SK-N-SH (cell line): ENCODE data around the gene RNF150. TPM values are rescaled to one million over a fixed set of nuclear protein-coding genes. Genes with fewer than 3 reads are reported as not detected.

ENCODE experiments used
- CTCF ChIA-PET: fragments of 300-600, 350-600 bp; formaldehyde crosslinking; extraction: SDS; loops from one replicate; lab custom pipeline; 2021; lab: Yijun Ruan, JAX
- POLR2A ChIA-PET: fragments of 350-600 bp; sonication (Branson Sonifier 250); formaldehyde crosslinking; extraction: SDS; loops from one replicate; lab custom pipeline; 2020; ENCODE audit warnings: antibody characterized with exemption, inconsistent platforms; lab: Yijun Ruan, JAX
- DNase-seq: peaks from one replicate; pipeline ENCODE4 v3.0.0; 2012
- H2AFZ ChIP-seq: fragments of 200-600 bp; sonication (generic); 2 replicates; pipeline ENCODE4 v1.8.1; 2016; ENCODE audit warnings: antibody characterized with exemption, mild to moderate bottlenecking, low read depth
- H3F3A ChIP-seq: fragments of 200-600 bp; sonication (generic); replicated peaks from 2 replicates; pipeline ENCODE3; 2016; ENCODE audit warnings: antibody characterized with exemption, mild to moderate bottlenecking; ENCODE audit not compliant: insufficient read depth
- H3K27ac ChIP-seq, 2 experiments: fragments of 200-500 bp in 1 of 2; fragments of 200-600 bp in 1 of 2; sonication (Bioruptor generic) in 1 of 2; sonication (generic), shearing (Covaris generic) in 1 of 2; 2 replicates each; pipeline versions ENCODE4 v1.5.1 to v1.6.1; 2014 to 2016; ENCODE audit warnings: low read depth in 2 of 2, inconsistent platforms in 1 of 2, low read length in 1 of 2, mild to moderate bottlenecking in 1 of 2, mixed read lengths in 1 of 2
- H3K27me3 ChIP-seq: fragments of 200-600 bp; sonication (generic), shearing (Covaris generic); 2 replicates; pipeline ENCODE4 v1.6.1; 2016; ENCODE audit warnings: mixed run types; ENCODE audit not compliant: insufficient read depth
- H3K36me3 ChIP-seq, 2 experiments: fragments of 200-500 bp in 1 of 2; fragments of 200-600 bp in 1 of 2; sonication (Bioruptor generic) in 1 of 2; sonication (generic) in 1 of 2; replicated peaks in 1 of 2; 2 replicates each; pipeline versions ENCODE3 to v1.5.1; 2014 to 2016; ENCODE audit warnings: low read length in 1 of 2, mild to moderate bottlenecking in 1 of 2; ENCODE audit not compliant: insufficient read depth in 2 of 2, control insufficient read depth in 1 of 2
- H3K4me1 ChIP-seq, 2 experiments: fragments of 200-500 bp in 1 of 2; fragments of 200-600 bp in 1 of 2; sonication (Bioruptor generic) in 1 of 2; sonication (generic), shearing (Covaris generic) in 1 of 2; 2 replicates each; pipeline versions ENCODE4 v1.5.1 to v1.6.1; 2014 to 2016; ENCODE audit warnings: low read depth in 1 of 2, low read length in 1 of 2, mixed run types in 1 of 2; ENCODE audit not compliant: insufficient read depth in 2 of 2, control insufficient read depth in 1 of 2
- H3K4me2 ChIP-seq: fragments of 200-600 bp; sonication (generic), shearing (Covaris generic); 2 replicates; pipeline ENCODE4 v1.6.1; 2017; ENCODE audit warnings: mixed run types
- H3K4me3 ChIP-seq, 2 experiments: fragments of 200-500 bp in 1 of 2; fragments of 200-600 bp in 1 of 2; sonication (Bioruptor generic) in 1 of 2; sonication (generic), shearing (Covaris generic) in 1 of 2; 2 replicates each; pipeline versions ENCODE4 v1.5.1 to v1.8.1; 2014 to 2016; ENCODE audit warnings: low read depth in 2 of 2, inconsistent platforms in 1 of 2, low read length in 1 of 2, mild to moderate bottlenecking in 1 of 2, mixed read lengths in 1 of 2, moderate library complexity in 1 of 2
- H3K79me2 ChIP-seq: fragments of 200-600 bp; sonication (generic); 2 replicates; pipeline ENCODE4 v1.8.1; 2017; ENCODE audit warnings: mild to moderate bottlenecking; ENCODE audit not compliant: insufficient read depth
- H3K9ac ChIP-seq: fragments of 200-600 bp; sonication (generic); 2 replicates; pipeline ENCODE4 v1.6.1; 2017; ENCODE audit warnings: mixed run types
- H3K9me2 ChIP-seq: fragments of 200-600 bp; sonication (generic); 2 replicates; pipeline ENCODE4 v1.6.1; 2017; ENCODE audit warnings: mixed run types
- H3K9me3 ChIP-seq: fragments of 200-600 bp; sonication (generic); 2 replicates; pipeline ENCODE4 v1.6.1; 2017; ENCODE audit warnings: mixed run types, mild to moderate bottlenecking, moderate library complexity
- H4K20me1 ChIP-seq: fragments of 200-600 bp; sonication (generic); 2 replicates; pipeline ENCODE4 v1.6.1; 2017; ENCODE audit warnings: mild to moderate bottlenecking, mixed run types; ENCODE audit not compliant: insufficient read depth
- CHD2 ChIP-seq: fragments of 150-350 bp; IDR thresholded peaks from 2 replicates; pipeline ENCODE4 v1.6.1; 2018; ENCODE audit warnings: low read length; ENCODE audit not compliant: partially characterized antibody
- CTCF ChIP-seq: fragments of 200-600 bp; sonication (generic); IDR thresholded peaks from 2 replicates; pipeline ENCODE4 v1.6.1; 2017; ENCODE audit warnings: antibody characterized with exemption, mild to moderate bottlenecking, moderate library complexity
- ELF1 ChIP-seq: IDR thresholded peaks from 2 replicates; pipeline ENCODE4 v1.4.0; 2012
- EZH2phosphoT487 ChIP-seq: fragments of 200-600 bp; sonication (generic); IDR thresholded peaks from 2 replicates; pipeline ENCODE4 v1.6.1; 2017; ENCODE audit warnings: low read depth, mixed run types, mild to moderate bottlenecking, antibody characterized with exemption, moderate library complexity, borderline replicate concordance
- FOSL2 ChIP-seq: IDR thresholded peaks from 2 replicates; pipeline ENCODE4 v1.4.0; 2012; ENCODE audit warnings: low read depth, mild to moderate bottlenecking, moderate library complexity, borderline replicate concordance
- GABPA ChIP-seq: IDR thresholded peaks from 2 replicates; pipeline ENCODE4 v1.4.0; 2012; ENCODE audit warnings: low read depth, mild to moderate bottlenecking
- GATA2 ChIP-seq: sonication (generic); formaldehyde crosslinking; IDR thresholded peaks from 2 replicates; pipeline ENCODE4 v1.5.0; 2020; ENCODE audit warnings: mild to moderate bottlenecking, missing genetic modification reagents
- MEF2A ChIP-seq: IDR thresholded peaks from 2 replicates; pipeline ENCODE4 v1.4.0; 2012; ENCODE audit warnings: low read depth, borderline replicate concordance
- MXI1 ChIP-seq: IDR thresholded peaks from 2 replicates; pipeline ENCODE4 v1.6.1; 2012; ENCODE audit warnings: mild to moderate bottlenecking, low read depth, low read length, improper control_type of control experiment
- NFIC ChIP-seq: IDR thresholded peaks from 2 replicates; pipeline ENCODE4 v1.4.0; 2012; ENCODE audit warnings: borderline replicate concordance
- RAD21 ChIP-seq: IDR thresholded peaks from 2 replicates; pipeline ENCODE4 v1.6.1; 2012; ENCODE audit warnings: mild to moderate bottlenecking, low read length
- RCOR1 ChIP-seq: fragments of 150-350 bp; IDR thresholded peaks from 2 replicates; pipeline ENCODE4 v1.6.1; 2017; ENCODE audit warnings: antibody characterized with exemption, low read length
- RXRA ChIP-seq: IDR thresholded peaks from 2 replicates; pipeline ENCODE4 v1.4.0; 2012; ENCODE audit warnings: low read depth, mild to moderate bottlenecking, borderline replicate concordance
- SMC3 ChIP-seq: IDR thresholded peaks from 2 replicates; pipeline ENCODE4 v1.6.1; 2012; ENCODE audit warnings: low read depth, low read length, improper control_type of control experiment
- TAF1 ChIP-seq: IDR thresholded peaks from 2 replicates; pipeline ENCODE4 v1.6.1; 2012; ENCODE audit warnings: low read depth, mild to moderate bottlenecking, low read length, moderate library complexity, borderline replicate concordance
- TEAD4 ChIP-seq: IDR thresholded peaks from 2 replicates; pipeline ENCODE4 v1.4.0; 2012; ENCODE audit warnings: mild to moderate bottlenecking, borderline replicate concordance; ENCODE audit not compliant: insufficient read depth
- ZBTB33 ChIP-seq: IDR thresholded peaks from 2 replicates; pipeline ENCODE4 v1.4.0; 2012; ENCODE audit warnings: low read depth, borderline replicate concordance
- WGBS: methylation state at CpG from one replicate; pipeline ENCODE4 v1.1.6; 2017; ENCODE audit warnings: low lambda C conversion rate; 5-methylcytosine and 5-hydroxymethylcytosine counted together
- polyA plus RNA-seq, 3 experiments: library from polyadenylated mRNA; depleted of rRNA; stranded (reverse); fragments of >200 nt; gene quantifications; 2 replicates each; pipeline ENCODE4 v1.2.3, GENCODE V29; 2012
- TF ChIP-seq, protein P1 (sequence below): fragments of 150-350 bp; IDR thresholded peaks from 2 replicates; pipeline ENCODE4 v1.6.1; 2016; ENCODE audit warnings: mild to moderate bottlenecking, low read depth, low read length
- TF ChIP-seq, protein P2 (sequence below): IDR thresholded peaks from 2 replicates; pipeline ENCODE4; 2012

The RNF150 gene
- polyA plus RNA-seq, 1 of the 3 experiments (the other 2 are of a cell fraction), result 5.8 TPM

GRCh38 chr4:141158219-141158618, 24.9 kb upstream of the RNF150 start:
- Histone ChIP-seq H3K27ac (no peak overlapping the region), H3F3A (peaks cover 4% of the 10 kb centered on the region), H3K4me1 (peaks cover 0 to 13% of the 10 kb centered on the region in 2 experiments; a peak in 2 of 4 replicates), H3K4me3 (peak overlapping the region in 1 of 2 experiments; percentile 23; a peak in 1 of 4 replicates), H4K20me1 (no peaks in the 10 kb centered on the region), H3K4me2 (no peak overlapping the region), H2AFZ (no peak overlapping the region), H3K79me2 (no peaks in the 10 kb centered on the region), H3K36me3 (no peaks in the 10 kb centered on the region), H3K27me3 (no peaks in the 10 kb centered on the region)
- POLR2A ChIA-PET, result no interaction called here
- TF ChIP-seq SMC3, result peak; percentile 49
- peak; percentile 76 for TF ChIP-seq CTCF
- TF ChIP-seq RAD21, result peak; percentile 84
- peak; percentile 61 for TF ChIP-seq GATA2 (CRISPR knock-in tag)
- no peak for TF ChIP-seq GABPA
- no peak for TF ChIP-seq FOSL2
- no peak for TF ChIP-seq CHD2
- TF ChIP-seq, all 33 proteins: peak for 4
- no peaks in the 10 kb centered on the region for H3K9me2 ChIP-seq
- H3K9me3 ChIP-seq, result no peaks in the 10 kb centered on the region
- H3K9ac ChIP-seq, result no peak overlapping the region
- CTCF ChIA-PET, result interaction anchor here (0.6 to 2.8 kb wide), 24 partner anchors 9 to 1926 kb away, joined by 3 to 14 read pairs (median 4); partner anchors contain the start of genes INPP4B and RNF150
- DNase-seq, result peak; percentile 39

DNA sequence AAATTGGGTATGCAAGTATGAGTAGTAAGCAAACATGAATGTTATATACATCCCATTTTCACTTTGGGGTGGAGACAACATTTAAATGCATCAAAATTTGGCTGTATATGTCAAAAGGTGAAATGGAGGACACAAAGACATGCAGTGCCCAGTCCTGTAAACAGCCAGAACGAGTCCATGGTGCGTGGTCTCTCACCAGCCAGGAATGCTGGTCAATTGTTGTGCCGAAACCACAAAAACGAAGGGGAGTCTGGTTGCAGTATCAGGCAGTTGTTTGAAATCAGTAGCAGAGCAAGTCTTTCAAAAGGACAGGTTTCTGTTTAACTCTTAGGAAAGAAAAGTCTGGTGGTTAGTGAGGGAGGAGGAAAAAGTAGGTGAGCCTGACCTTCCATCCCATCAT, 22.3 kb upstream of the RNF150 start:
- WGBS, result 84% methylated on average over 4 of the region's 4 CpGs
- DNase-seq, result no peak

More for the DNA sequence above, 22.3 kb upstream of the RNF150 start:
- Histone ChIP-seq H3K9ac (no peak overlapping the region), H3K36me3 (no peaks in the 10 kb centered on the region), H3K4me2 (no peak overlapping the region), H3K9me3 (no peaks in the 10 kb centered on the region), H2AFZ (no peak overlapping the region; the same call in 1 of the 2 replicates), H3K27ac (no peak overlapping the region), H3K79me2 (no peaks in the 10 kb centered on the region), H3K9me2 (no peaks in the 10 kb centered on the region), H3F3A (peaks cover 4% of the 10 kb centered on the region), H3K27me3 (no peaks in the 10 kb centered on the region), H3K4me1 (peaks cover 0 to 14% of the 10 kb centered on the region in 2 experiments; a peak in 2 of 4 replicates), H4K20me1 (no peaks in the 10 kb centered on the region), H3K4me3 (no peak overlapping the region)
- no peak for TF ChIP-seq MXI1
- no peak for TF ChIP-seq NFIC
- TF ChIP-seq ELF1, result no peak
- TF ChIP-seq TEAD4, result no peak
- no peak for TF ChIP-seq FOSL2
- no peak for TF ChIP-seq MEF2A
- no peak for TF ChIP-seq EZH2phosphoT487
- TF ChIP-seq CHD2, result no peak
- no peak for TF ChIP-seq RCOR1
- TF ChIP-seq, protein P1, sequence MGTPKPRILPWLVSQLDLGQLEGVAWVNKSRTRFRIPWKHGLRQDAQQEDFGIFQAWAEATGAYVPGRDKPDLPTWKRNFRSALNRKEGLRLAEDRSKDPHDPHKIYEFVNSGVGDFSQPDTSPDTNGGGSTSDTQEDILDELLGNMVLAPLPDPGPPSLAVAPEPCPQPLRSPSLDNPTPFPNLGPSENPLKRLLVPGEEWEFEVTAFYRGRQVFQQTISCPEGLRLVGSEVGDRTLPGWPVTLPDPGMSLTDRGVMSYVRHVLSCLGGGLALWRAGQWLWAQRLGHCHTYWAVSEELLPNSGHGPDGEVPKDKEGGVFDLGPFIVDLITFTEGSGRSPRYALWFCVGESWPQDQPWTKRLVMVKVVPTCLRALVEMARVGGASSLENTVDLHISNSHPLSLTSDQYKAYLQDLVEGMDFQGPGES, result no peak
- no peak for TF ChIP-seq ZBTB33
- TF ChIP-seq TAF1, result no peak
- TF ChIP-seq RXRA, result no peak
- TF ChIP-seq, protein P2, sequence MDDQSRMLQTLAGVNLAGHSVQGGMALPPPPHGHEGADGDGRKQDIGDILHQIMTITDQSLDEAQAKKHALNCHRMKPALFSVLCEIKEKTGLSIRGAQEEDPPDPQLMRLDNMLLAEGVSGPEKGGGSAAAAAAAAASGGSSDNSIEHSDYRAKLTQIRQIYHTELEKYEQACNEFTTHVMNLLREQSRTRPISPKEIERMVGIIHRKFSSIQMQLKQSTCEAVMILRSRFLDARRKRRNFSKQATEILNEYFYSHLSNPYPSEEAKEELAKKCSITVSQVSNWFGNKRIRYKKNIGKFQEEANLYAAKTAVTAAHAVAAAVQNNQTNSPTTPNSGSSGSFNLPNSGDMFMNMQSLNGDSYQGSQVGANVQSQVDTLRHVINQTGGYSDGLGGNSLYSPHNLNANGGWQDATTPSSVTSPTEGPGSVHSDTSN, result no peak
- POLR2A ChIA-PET, result interaction anchor here (0.8 kb wide), 1 partner anchor 22 kb away, joined by 4 read pairs; the partner anchor contains the start of gene RNF150
- CTCF ChIA-PET, result interaction anchor here (1.3 to 2.8 kb wide), 3 partner anchors 22 to 295 kb away, joined by 3 to 7 read pairs (median 5); partner anchors contain the start of gene RNF150
